Large intestine (tissue), 3 donors: Measurements from ENCODE around the gene SPTAN1. TPM values are rescaled to one million over a fixed set of nuclear protein-coding genes. Genes with fewer than 3 reads are reported as not detected.
"Not testable (repeated sequence)": the region's sequence is repeated elsewhere in the genome, so short reads cannot be mapped to it uniquely, and the experiment has no call there.

Experiments used
- DNase-seq, 2 donors: peaks; one replicate each; pipeline versions ENCODE4 v3.0.0 to v3.0.0-alpha.2; 2013
- H3K27ac ChIP-seq: one replicate; pipeline ENCODE4 v1.5.1; 2013; ENCODE audit warnings: low read length
- H3K27me3 ChIP-seq: 2 replicates; pipeline ENCODE4 v1.6.1; 2013; ENCODE audit warnings: low read length; ENCODE audit not compliant: control insufficient read depth, insufficient read depth
- H3K36me3 ChIP-seq: 2 replicates; pipeline ENCODE4 v1.6.1; 2013; ENCODE audit warnings: low read length; ENCODE audit not compliant: control insufficient read depth, insufficient read depth
- H3K4me1 ChIP-seq: one replicate; pipeline ENCODE4 v1.6.1; 2013; ENCODE audit warnings: low read length; ENCODE audit not compliant: control insufficient read depth, insufficient read depth
- H3K4me3 ChIP-seq: one replicate; pipeline ENCODE4 v1.5.1; 2013; ENCODE audit warnings: low read length
- H3K9me3 ChIP-seq: one replicate; pipeline ENCODE4 v1.6.1; 2013; ENCODE audit warnings: mild to moderate bottlenecking, low read depth, low read length, moderate library complexity; ENCODE audit not compliant: control insufficient read depth
- WGBS: methylation state at CpG from one replicate; pipeline ENCODE4 v1.1.5; 2013; ENCODE audit warnings: low lambda C conversion rate; ENCODE audit not compliant: insufficient coverage; 5-methylcytosine and 5-hydroxymethylcytosine counted together
- polyA plus RNA-seq: library from polyadenylated mRNA; unstranded; fragments of 120-200 nt; gene quantifications from one replicate; pipeline ENCODE4 v1.2.1, GENCODE V29; 2013

The SPTAN1 gene
- polyA plus RNA-seq, 1 donor: 240 TPM

DNA sequence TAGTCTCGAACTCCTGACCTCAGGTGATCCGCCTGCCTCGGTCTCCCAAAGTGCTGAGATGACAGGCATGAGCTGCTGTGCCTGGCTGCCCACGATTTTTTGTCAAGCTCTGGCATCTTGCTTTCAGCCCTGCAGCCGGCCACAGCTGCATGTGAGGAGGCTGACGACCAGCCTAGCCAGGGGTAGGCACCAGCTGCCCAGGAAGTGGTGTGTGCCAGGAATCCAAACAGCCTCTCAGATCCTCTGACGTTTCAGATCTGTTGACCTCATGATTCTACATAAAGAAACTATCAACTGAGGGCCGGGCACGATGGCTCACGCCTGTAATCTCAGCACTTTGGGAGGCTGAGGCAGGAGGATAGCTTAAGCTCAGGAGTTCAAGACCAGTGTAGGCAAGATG, 85.3 kb downstream of the SPTAN1 start:
- Histone ChIP-seq H3K27me3 (no peaks in the 10 kb centered on the region), H3K9me3 (no peaks in the 10 kb centered on the region), H3K36me3 (peaks cover 35% of the 10 kb centered on the region), H3K4me1 (peaks cover 18% of the 10 kb centered on the region), H3K4me3 (no peak overlapping the region), H3K27ac (no peak overlapping the region)
- DNase-seq: no peak
- no CpG with 5 or more reads among the region's 10 CpGs for WGBS

DNA sequence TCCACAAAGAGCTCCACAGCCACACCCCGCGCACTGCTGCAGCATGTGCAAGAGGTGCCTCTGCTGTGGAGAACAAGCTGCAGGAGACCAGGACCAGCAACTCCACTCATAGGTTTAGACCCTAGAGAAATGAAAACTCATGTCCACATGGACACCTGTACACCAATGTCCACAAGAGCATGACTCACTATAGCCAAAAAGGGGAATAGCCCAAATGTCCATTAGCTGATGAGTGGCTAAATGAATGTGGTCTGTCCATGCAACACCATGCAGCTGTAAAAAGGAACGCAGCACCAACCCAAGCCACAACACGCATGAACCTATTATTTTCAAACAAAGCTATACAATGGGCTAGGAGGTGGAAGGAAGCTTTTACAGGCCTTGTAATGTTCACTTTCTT, 86.2 kb downstream of the SPTAN1 start:
- DNase-seq: no peak
- H3K27ac ChIP-seq: no peak overlapping the region

DNA sequence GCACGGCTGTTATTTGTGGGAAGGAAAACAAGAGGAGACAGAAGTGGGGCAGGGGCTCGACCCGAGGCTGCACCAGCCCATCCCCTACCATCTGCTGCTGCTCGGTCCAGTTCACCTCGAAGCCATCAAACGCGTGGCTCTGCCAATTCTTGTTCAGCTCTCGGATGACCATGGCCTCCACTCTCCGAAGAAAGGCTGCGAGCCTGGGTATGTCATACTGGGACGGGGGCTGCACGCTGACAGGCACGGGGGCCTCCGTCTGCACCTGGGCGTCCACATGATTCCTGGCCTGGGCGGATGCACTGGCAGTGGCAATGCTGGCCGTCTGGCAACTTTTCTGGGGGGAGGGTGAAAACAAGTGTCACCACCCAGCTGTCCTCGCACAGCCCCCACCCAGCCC, 88.2 kb downstream of the SPTAN1 start:
- no peaks in the 10 kb centered on the region for H3K27me3 ChIP-seq
- no peak for DNase-seq
- WGBS: no CpG with 5 or more reads among the region's 18 CpGs
- no peaks in the 10 kb centered on the region for H3K9me3 ChIP-seq
- H3K4me1 ChIP-seq: peaks cover 9% of the 10 kb centered on the region
- no peak overlapping the region for H3K4me3 ChIP-seq
- H3K36me3 ChIP-seq: peaks cover 12% of the 10 kb centered on the region
- H3K27ac ChIP-seq: no peak overlapping the region

More for the DNA sequence above, 86.2 kb downstream of the SPTAN1 start:
- H3K27me3 ChIP-seq: no peaks in the 10 kb centered on the region
- H3K4me3 ChIP-seq: no peak overlapping the region
- peaks cover 26% of the 10 kb centered on the region for H3K36me3 ChIP-seq
- no CpG with 5 or more reads among the region's 4 CpGs for WGBS
- peaks cover 18% of the 10 kb centered on the region for H3K4me1 ChIP-seq
- H3K9me3 ChIP-seq: no peaks in the 10 kb centered on the region

DNA sequence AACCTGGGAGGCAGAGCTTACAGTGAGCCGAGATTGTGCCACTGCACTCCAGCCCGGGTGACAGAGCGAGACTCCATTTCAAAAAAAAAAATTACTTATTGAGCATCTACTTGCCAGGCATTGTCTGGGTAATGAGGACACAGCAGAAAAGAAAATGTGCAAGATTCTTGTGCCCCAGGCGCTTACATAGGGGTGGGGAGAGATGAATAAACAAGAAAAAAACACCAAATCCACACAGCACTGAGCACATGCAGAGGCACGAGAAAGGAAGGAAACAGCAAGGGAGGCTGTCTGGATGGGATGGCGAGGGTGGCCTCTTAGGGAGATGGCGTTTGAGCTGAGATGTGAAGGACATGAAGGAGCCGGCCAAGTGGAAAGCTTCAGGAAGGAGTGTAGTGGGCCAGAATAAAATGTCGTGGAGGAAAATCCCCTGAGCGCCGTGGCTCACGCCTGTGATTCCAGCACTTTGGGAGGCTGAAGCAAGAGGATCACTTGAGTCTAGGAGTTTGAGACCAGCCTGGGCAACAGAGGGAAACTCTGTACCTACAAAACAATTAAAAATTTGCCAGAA, 90.4 kb downstream of the SPTAN1 start:
- no peak overlapping the region for H3K4me3 ChIP-seq
- H3K9me3 ChIP-seq: no peaks in the 10 kb centered on the region
- no peak for DNase-seq
- H3K36me3 ChIP-seq: peaks cover 9% of the 10 kb centered on the region
- 100% methylated on average over 3 of the region's 12 CpGs for WGBS
- no peak overlapping the region for H3K27ac ChIP-seq
- no peaks in the 10 kb centered on the region for H3K4me1 ChIP-seq
- H3K27me3 ChIP-seq: no peaks in the 10 kb centered on the region

DNA sequence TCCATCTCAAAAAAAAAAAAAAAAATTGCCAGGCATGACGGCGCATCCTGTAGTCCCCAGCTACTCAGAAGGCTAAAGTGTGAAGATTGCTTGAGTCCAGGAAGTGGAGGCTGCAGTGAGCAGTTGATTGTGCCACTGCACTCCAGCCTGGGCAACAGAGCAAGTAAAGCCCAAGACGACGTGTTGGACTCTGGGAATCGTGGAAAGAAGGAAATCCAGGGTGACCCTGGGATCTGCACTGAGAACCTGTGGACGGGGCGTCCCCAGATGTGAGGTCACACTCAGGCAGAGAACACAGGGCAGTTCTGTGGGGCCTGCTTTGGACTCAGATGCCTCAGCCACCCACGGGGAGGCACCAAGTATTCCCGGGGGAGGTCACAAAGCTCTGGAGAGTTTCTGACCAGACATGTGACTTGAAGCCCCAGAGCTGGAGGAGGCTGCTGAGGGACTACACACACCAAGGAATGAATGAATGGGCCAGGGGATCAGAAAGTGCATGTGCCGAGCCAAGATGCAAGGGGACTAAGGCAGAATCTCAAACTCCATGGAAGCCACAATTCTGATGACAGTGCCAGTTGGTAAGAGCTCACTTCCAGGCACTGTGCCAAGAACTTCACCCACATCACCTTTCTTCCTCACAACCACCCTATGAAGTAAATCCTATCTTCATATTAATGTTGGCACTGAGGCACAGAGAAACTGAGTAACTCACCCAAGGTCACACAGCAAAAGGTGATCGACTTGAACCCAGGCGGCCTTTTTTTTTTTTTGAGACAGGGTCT, 91.3 kb downstream of the SPTAN1 start:
- 80% methylated on average over 1 of the region's 12 CpGs for WGBS
- DNase-seq: no peak
- H3K27me3 ChIP-seq: no peaks in the 10 kb centered on the region
- H3K9me3 ChIP-seq: no peaks in the 10 kb centered on the region
- H3K4me3 ChIP-seq: no peak overlapping the region
- no peak overlapping the region for H3K27ac ChIP-seq
- no peaks in the 10 kb centered on the region for H3K4me1 ChIP-seq
- peaks cover 8% of the 10 kb centered on the region for H3K36me3 ChIP-seq

DNA sequence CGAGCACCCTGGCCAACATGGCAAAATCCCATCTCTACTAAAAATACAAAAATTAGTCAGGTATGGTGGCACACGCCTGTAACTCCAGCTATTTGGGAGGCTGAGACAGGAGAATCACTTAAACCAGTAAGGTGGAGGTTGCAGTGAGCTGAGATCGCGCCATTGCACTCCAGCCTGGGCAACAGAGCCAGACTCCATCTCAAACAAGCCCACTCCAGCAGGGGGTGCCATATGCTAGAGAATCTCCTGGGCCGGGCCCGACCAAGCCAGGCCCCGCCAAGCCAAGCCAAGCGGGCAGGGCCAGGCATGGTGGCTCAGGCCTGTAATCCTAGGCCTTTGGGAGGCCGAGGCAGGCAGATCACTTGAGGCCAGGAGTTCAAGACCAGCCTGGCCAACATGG, 95.8 kb downstream of the SPTAN1 start:
- not testable (repeated sequence) for H3K4me3 ChIP-seq, H3K27ac ChIP-seq, H3K9me3 ChIP-seq, H3K36me3 ChIP-seq, H3K27me3 ChIP-seq, DNase-seq, H3K4me1 ChIP-seq
- no CpG with 5 or more reads among the region's 9 CpGs for WGBS

DNA sequence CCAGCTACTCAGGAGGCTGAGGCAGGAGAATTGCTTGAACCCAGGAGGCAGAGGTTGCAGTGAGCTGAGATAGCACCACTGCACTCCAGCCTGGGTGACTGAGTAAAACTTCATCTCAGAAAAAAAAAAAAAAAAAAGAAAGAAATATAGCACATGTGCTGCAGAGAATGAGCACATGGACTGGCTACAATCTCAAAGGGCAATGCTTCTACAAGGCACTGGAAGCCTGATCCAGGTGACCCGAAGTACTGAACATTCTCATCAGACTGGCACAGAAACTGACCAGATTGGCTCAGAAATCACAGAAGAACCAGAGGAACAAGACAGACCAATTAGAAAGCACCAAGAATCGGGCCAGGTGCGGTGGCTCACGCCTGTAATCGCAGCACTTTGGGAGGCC, 99.4 kb downstream of the SPTAN1 start:
- H3K9me3 ChIP-seq: no peaks in the 10 kb centered on the region
- H3K4me1 ChIP-seq: no peaks in the 10 kb centered on the region
- H3K27me3 ChIP-seq: no peaks in the 10 kb centered on the region
- H3K36me3 ChIP-seq: no peaks in the 10 kb centered on the region
- H3K27ac ChIP-seq: no peak overlapping the region
- no peak for DNase-seq
- no peak overlapping the region for H3K4me3 ChIP-seq
- WGBS: no CpG with 5 or more reads among the region's 5 CpGs

DNA sequence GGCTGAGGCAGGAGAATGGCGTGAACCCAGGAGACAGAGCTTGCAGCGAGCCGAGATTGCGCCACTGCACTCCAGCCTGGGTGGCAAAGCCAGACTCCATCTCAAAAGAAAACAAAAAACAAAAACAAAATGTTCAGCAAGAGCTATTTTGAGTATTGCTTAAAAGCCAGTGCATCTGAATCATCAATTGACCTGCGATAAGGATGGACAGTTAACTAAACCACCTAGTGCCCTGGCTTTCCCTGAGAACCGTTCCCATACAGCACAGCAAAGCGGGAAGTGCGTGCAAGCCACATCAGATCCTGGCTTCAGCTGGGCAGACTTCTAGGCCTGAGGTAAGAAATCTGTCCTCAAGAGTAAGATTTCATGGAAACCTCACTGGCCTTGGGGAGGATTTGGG, 101.5 kb downstream of the SPTAN1 start:
- no peaks in the 10 kb centered on the region for H3K36me3 ChIP-seq
- H3K27me3 ChIP-seq: no peaks in the 10 kb centered on the region
- H3K27ac ChIP-seq: no peak overlapping the region
- no peaks in the 10 kb centered on the region for H3K9me3 ChIP-seq
- no peak overlapping the region for H3K4me3 ChIP-seq
- no peak for DNase-seq
- H3K4me1 ChIP-seq: peaks cover 4% of the 10 kb centered on the region
- WGBS: no CpG with 5 or more reads among the region's 8 CpGs

DNA sequence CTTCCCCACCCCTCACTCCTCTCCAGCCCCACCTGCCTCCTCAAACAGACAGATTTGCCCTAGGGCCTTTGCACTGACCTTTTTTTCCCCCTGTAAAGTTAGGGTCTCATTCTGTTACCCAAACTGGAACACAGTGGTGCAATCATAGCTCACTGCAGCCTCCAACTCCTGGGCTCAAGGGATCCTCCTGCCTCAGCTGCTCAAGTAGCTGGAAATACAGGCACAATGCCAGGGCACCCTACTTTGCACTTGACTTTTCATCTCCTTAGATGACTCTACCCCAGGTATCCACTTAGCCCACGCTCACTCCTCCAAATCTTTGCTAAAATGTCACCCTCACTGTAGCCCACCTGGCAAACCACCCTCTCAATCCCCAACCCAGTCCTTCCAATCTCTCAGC, 102.1 kb downstream of the SPTAN1 start:
- H3K4me3 ChIP-seq: no peak overlapping the region
- H3K36me3 ChIP-seq: no peaks in the 10 kb centered on the region
- WGBS: 100% methylated on average over 1 of the region's 1 CpG
- H3K4me1 ChIP-seq: peaks cover 4% of the 10 kb centered on the region
- no peaks in the 10 kb centered on the region for H3K9me3 ChIP-seq
- no peak for DNase-seq
- H3K27ac ChIP-seq: no peak overlapping the region
- no peaks in the 10 kb centered on the region for H3K27me3 ChIP-seq

DNA sequence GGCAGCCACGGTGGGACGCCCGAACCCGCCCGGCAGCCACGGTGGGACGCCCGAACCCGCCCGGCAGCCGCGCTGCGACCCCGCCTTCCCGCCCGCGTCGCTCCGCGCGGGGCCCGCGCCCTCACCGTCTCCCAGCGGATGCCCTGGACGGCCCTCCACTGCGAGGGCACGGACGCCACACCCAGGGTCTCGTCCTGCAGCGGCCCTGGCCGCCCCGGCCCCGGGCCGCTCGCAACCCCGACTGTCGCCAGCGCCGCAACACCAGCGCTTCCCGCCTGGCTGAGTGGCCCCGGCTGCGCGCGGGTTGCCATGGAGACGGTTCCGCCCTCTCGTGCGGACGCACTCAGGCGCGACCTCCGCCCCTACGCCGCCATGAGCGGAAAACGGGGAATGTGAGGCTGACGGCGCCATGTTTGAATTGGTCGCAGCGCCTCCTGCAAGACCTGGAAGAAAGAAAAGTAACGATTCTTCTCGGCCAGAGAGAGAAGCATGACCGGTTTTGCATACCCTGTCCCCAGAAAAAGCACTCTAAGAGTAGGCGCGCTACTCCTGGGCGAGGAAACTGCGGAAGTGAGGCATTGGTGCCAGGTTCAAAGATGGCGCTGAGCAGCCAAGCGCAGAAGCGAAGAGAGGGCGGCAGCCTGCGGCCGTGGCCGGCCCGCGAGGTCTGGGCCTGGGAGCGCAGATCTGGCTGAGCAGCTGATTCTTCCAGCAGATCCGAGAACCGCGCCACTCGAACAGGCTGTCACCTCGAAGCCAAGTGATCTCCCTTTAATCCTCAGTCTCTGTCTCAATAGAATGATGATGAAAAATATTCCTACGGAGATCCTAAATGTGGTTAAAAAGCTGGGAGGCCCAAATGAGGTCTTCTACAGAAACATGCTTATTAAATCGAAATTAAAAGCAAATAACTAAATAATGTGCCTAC, 104.3 kb downstream of the SPTAN1 start, which contains the start of gene DYNC2I2:
Gene DYNC2I2 (minus strand): TSS at position 432 of the 928 bp plus-strand sequence. CDS start 121 bp downstream, at position 311.
- DNase-seq: peak; percentile 95 to 97
- WGBS: 17% methylated on average over 1 of the region's 86 CpGs
- H3K27me3 ChIP-seq: no peaks in the 10 kb centered on the region
- H3K4me1 ChIP-seq: peaks cover 4% of the 10 kb centered on the region
- peak within 1 kb of the TSS; percentile 49 for H3K4me3 ChIP-seq
- H3K27ac ChIP-seq: peak within 1 kb of the TSS; percentile 91
- no peaks in the 10 kb centered on the region for H3K9me3 ChIP-seq
- no peaks in the 10 kb centered on the region for H3K36me3 ChIP-seq
